HepG2 (cell line): ENCODE data around the gene TBC1D10A. TPM values are rescaled to one million over a fixed set of nuclear protein-coding genes. Genes with fewer than 3 reads are reported as not detected.

Experiments
- ATAC-seq: fragments of 200-7000 bp; cut with Tn5 transposase; 3 replicates; pipeline ENCODE4 v1.9.1; 2020; ENCODE audit warnings: mild to moderate bottlenecking, moderate library complexity
- BruUV-seq: library from RNA; stranded (reverse); fragments of 400-500 nt; replicated peaks from 2 replicates; lab custom pipeline; 2021; lab: Mats Ljungman, UMichigan
- CTCF ChIA-PET: fragments of 300-600 bp; formaldehyde crosslinking; extraction: SDS; loops from one replicate; lab custom pipeline; 2021; ENCODE audit warnings: low total read pairs, inconsistent platforms, low intra/inter-chr PET ratio; lab: Yijun Ruan, JAX
- POLR2A ChIA-PET: fragments of 350-600 bp; sonication (Branson Sonifier 250); formaldehyde crosslinking; loops from one replicate; lab custom pipeline; 2020; ENCODE audit warnings: antibody characterized with exemption, inconsistent platforms; lab: Yijun Ruan, JAX
- DNase-seq: peaks from one replicate; pipeline ENCODE4 v3.0.0-alpha.2; 2015; ENCODE audit warnings: low spot score
- FAIRE-seq: peaks from 3 replicates; lab custom pipeline; 2011; peaks lifted over from hg19 to GRCh38; lab: Jason Lieb, UNC
- H2AFZ ChIP-seq: one replicate; pipeline ENCODE4 v1.6.1; 2011; ENCODE audit warnings: low read length, inconsistent platforms
- H3K27ac ChIP-seq: fragments of 300-600 bp; 3 replicates; pipeline ENCODE4 v1.8.0; 2011; ENCODE audit warnings: mixed run types, mild to moderate bottlenecking, mixed read lengths, low read length, inconsistent platforms; ENCODE audit not compliant: insufficient read depth; ENCODE audit errors: extremely low read length
- H3K27me3 ChIP-seq, 2 experiments: fragments of 200-600 bp in 1 of 2; 2 replicates in 1 of 2; 3 replicates in 1 of 2; pipeline versions ENCODE4 v1.6.0 to v1.8.0; 2011; ENCODE audit warnings: low read length in 2 of 2, mild to moderate bottlenecking in 2 of 2, moderate library complexity in 2 of 2, inconsistent platforms in 1 of 2; ENCODE audit not compliant: insufficient read depth in 2 of 2, control insufficient read depth in 1 of 2
- H3K36me3 ChIP-seq, 2 experiments: fragments of 200-600 bp in 1 of 2; replicated peaks in 1 of 2; 2 replicates in 1 of 2; 3 replicates in 1 of 2; pipeline versions ENCODE4 v1.5.1 to v1.8.0; 2011; ENCODE audit warnings: low read length in 2 of 2, inconsistent platforms in 1 of 2; ENCODE audit not compliant: insufficient read depth in 2 of 2, control insufficient read depth in 1 of 2
- H3K4me1 ChIP-seq: 2 replicates; pipeline ENCODE4 v1.5.1; 2012; ENCODE audit warnings: low read length, inconsistent platforms; ENCODE audit not compliant: insufficient read depth
- H3K4me2 ChIP-seq: 2 replicates; pipeline ENCODE4 v1.6.0; 2011; ENCODE audit warnings: low read depth, low read length, inconsistent platforms
- H3K4me3 ChIP-seq, 3 experiments: fragments of 200-600 bp in 1 of 3; sonication (generic), shearing (Covaris generic) in 1 of 3; replicated peaks in 1 of 3; 2 replicates each; pipeline ENCODE4 v1.5.1; 2011 to 2016; ENCODE audit warnings: low read length in 3 of 3, inconsistent platforms in 2 of 3, low read depth in 2 of 3, mild to moderate bottlenecking in 2 of 3, control low read depth in 1 of 3, mixed read lengths in 1 of 3; ENCODE audit not compliant: insufficient read depth in 1 of 3
- H3K79me2 ChIP-seq: one replicate; pipeline ENCODE4 v1.6.1; 2011; ENCODE audit warnings: low read length, inconsistent platforms; ENCODE audit not compliant: insufficient read depth
- H3K9ac ChIP-seq: 2 replicates; pipeline ENCODE4 v1.6.0; 2011; ENCODE audit warnings: mild to moderate bottlenecking, low read depth, low read length, inconsistent platforms; ENCODE audit not compliant: insufficient read depth
- H3K9me3 ChIP-seq: 2 replicates; pipeline ENCODE4 v1.5.1; 2012; ENCODE audit warnings: mild to moderate bottlenecking, low read length
- H4K20me1 ChIP-seq: 2 replicates; pipeline ENCODE4 v1.6.0; 2011; ENCODE audit warnings: inconsistent platforms, mild to moderate bottlenecking, low read length, moderate library complexity; ENCODE audit not compliant: insufficient read depth
- FOXP1 ChIP-seq, 2 experiments: fragments of 450-650 bp in 1 of 2; IDR thresholded peaks; 2 replicates each; pipeline ENCODE4 v1.6.1; 2017 to 2018; ENCODE audit warnings: antibody characterized with exemption in 1 of 2
- GTF2F1 ChIP-seq: fragments of 150-350 bp; IDR thresholded peaks from 2 replicates; pipeline ENCODE4 v1.6.1; 2014; ENCODE audit warnings: low read length
- GZF1 ChIP-seq: sonication (generic); formaldehyde crosslinking; IDR thresholded peaks from 2 replicates; pipeline ENCODE4 v1.5.1; 2020; ENCODE audit warnings: mild to moderate bottlenecking, missing genetic modification reagents
- HCFC1 ChIP-seq: fragments of 150-350 bp; IDR thresholded peaks from 2 replicates; pipeline ENCODE4 v1.6.1; 2014; ENCODE audit warnings: low read depth, low read length
- HNF4A ChIP-seq: sonication (generic); formaldehyde crosslinking; IDR thresholded peaks from 2 replicates; pipeline ENCODE4 v1.4.0; 2020; ENCODE audit warnings: missing genetic modification reagents
- MTA3 ChIP-seq: sonication (generic); formaldehyde crosslinking; IDR thresholded peaks from 2 replicates; pipeline ENCODE4 v1.4.0; 2020; ENCODE audit warnings: missing genetic modification reagents
- SP4 ChIP-seq: sonication (generic); formaldehyde crosslinking; IDR thresholded peaks from 2 replicates; pipeline ENCODE4 v1.8.1; 2023; ENCODE audit warnings: mild to moderate bottlenecking, missing genetic modification reagents
- SPEN ChIP-seq: sonication (generic); formaldehyde crosslinking; IDR thresholded peaks from 2 replicates; pipeline ENCODE4 v1.5.1; 2020; ENCODE audit warnings: low read depth, mild to moderate bottlenecking, missing genetic modification reagents
- ZNF205 ChIP-seq: IDR thresholded peaks from 2 replicates; pipeline ENCODE4 v1.6.1; 2018; ENCODE audit warnings: missing biosample characterization, missing genetic modification reagents
- ZNF629 ChIP-seq: sonication (generic); formaldehyde crosslinking; conservative IDR thresholded peaks from 2 replicates; pipeline ENCODE4 v1.5.0; 2020; ENCODE audit warnings: missing genetic modification reagents
- WGBS: methylation state at CpG from one replicate; pipeline ENCODE4 v1.1.6; 2017; ENCODE audit warnings: low lambda C conversion rate; 5-methylcytosine and 5-hydroxymethylcytosine counted together
- in situ Hi-C: cut with HindIII; loops from 2 replicates; pipeline ENCODE4 v1.10.0; 2017; ENCODE audit warnings: low pct_unique_long_range_greater_than_20kb; ENCODE audit not compliant: extremely low pct_ligation_motif_present
- intact Hi-C: fragments of 100-400 bp; cut with micrococcal nuclease; formaldehyde crosslinking; loops from one replicate; pipeline ENCODE4 v1.10.0; 2022; ENCODE audit not compliant: unreplicated experiment
- polyA plus RNA-seq, 8 experiments: library from polyadenylated mRNA; depleted of rRNA in 3 of 8; stranded (reverse) in 7 of 8; unstranded in 1 of 8; fragments of >200 nt; fragmentation: Illumina TruSeq in 4 of 8; extraction: Trizol in 4 of 8; gene quantifications; 2 replicates each; pipeline versions ENCODE4 v1.2.1 to v1.2.3, GENCODE V29; 2011 to 2016; ENCODE audit warnings: low read depth in 4 of 8, missing spikeins in 1 of 8, mixed read lengths in 1 of 8; ENCODE audit not compliant: insufficient read depth in 1 of 8
- total RNA-seq, 5 experiments: library from RNA; depleted of rRNA; stranded (reverse); fragments of >200 nt; fragmentation: Illumina TruSeq; extraction: Trizol; gene quantifications; 2 replicates each; pipeline ENCODE4 v1.2.3, GENCODE V29; 2016; ENCODE audit warnings: low read depth in 1 of 5

TBC1D10A gene
- total and polyA plus RNA-seq, 2 of the 13 experiments (the other 11 are each of a cell fraction or from before 2014, with no cell fraction given) = 4.2 to 4.9 TPM

DNA sequence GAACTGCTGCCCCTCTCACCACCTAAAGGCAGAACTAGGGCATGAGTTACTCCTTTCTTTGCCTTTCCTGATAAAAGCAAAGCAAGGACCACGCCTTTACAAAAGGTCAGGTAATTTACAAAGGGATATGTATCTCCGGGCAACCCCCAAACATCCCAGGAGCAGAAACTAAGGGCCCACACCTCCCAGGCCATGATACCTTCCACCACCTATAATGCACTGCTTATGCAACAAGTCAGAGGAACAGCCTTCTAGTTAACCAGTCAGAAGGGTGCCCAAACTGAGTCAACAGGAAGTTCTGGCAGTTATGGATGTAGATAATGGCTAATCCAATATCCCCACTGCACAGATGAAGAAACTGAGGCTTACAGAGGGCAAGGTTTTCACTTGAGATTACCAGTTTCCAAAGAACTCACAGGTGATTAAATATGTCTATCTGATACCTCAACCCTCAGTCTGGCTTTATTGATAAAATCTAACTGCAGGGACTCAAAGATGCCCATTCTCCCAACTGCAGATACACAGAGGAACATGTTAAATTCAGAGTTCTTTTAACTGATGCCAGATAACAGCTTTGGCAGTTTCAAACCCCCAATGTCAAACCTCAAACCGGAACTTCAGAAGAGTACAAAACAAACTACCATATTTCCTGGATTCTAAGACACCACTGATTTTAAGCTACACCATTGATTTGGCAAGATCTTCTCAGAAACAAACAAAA lies 20.7 kb downstream of the TBC1D10A start:
- TF ChIP-seq GTF2F1 (no peak), GZF1 (CRISPR knock-in tag) (0 out of 2 replicates have a peak, but pooled peaks have one; percentile 30), ZNF629 (peak; percentile 86)
- TF ChIP-seq, all 625 proteins: peak for 2
- intact Hi-C loops (no loop called here), in situ Hi-C loops (no loop called here)
- Histone ChIP-seq H4K20me1 (no peaks in the 10 kb centered on the region), H3K9ac (no peak overlapping the region), H3K9me3 (no peaks in the 10 kb centered on the region), H3K4me1 (peaks cover 5% of the 10 kb centered on the region; the same call in 1 of the 2 replicates), H3K4me3 (no peak overlapping the region), H3K27ac (no peak overlapping the region), H3K36me3 (peaks cover 3 to 8% of the 10 kb centered on the region in 2 experiments; a peak in 2 of 5 replicates), H3K27me3 (no peaks in the 10 kb centered on the region), H3K4me2 (no peak overlapping the region), H2AFZ (no peak overlapping the region), H3K79me2 (no peaks in the 10 kb centered on the region)
- BruUV-seq = no TSS peak
- POLR2A ChIA-PET = no interaction called here
- 85% methylated on average over 3 of the region's 3 CpGs for WGBS
- FAIRE-seq (no peak), ATAC-seq (no peak), DNase-seq (no peak)
- CTCF ChIA-PET = no interaction called here

DNA sequence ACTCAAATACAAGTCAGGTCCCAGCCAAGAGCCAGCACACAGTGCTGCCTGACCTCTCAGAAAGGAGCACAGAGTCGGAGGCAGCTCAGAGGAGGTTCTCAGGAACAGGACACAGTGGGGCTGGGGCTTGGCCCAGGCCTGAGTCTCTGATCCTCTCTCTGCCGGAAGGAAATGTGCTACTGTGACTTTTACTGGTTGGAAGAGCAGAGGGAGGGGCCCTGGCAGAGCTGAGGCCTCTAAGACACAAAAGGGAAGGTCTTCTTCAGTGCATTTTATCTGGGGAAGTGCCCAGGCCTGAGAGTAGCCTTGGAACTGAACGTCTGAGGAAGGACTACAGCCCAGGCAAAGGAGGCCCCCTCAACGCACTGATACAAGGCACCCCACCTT lies 21.2 kb downstream of the TBC1D10A start:
- BruUV-seq = no TSS peak
- Histone ChIP-seq H3K27ac (no peak overlapping the region), H3K4me2 (no peak overlapping the region), H2AFZ (no peak overlapping the region), H3K4me1 (peaks cover 5% of the 10 kb centered on the region; the same call in 1 of the 2 replicates), H3K9ac (no peak overlapping the region), H3K4me3 (no peak overlapping the region), H4K20me1 (no peaks in the 10 kb centered on the region), H3K36me3 (peaks cover 3 to 9% of the 10 kb centered on the region in 2 experiments; a peak in 3 of 5 replicates), H3K9me3 (no peaks in the 10 kb centered on the region), H3K27me3 (no peaks in the 10 kb centered on the region), H3K79me2 (no peaks in the 10 kb centered on the region)
- FAIRE-seq = no peak
- no peak for ATAC-seq
- CTCF ChIA-PET = no interaction called here
- POLR2A ChIA-PET = no interaction called here
- DNase-seq = no peak
- WGBS = 80% methylated on average over 4 of the region's 4 CpGs
- intact Hi-C loops = no loop called here
- in situ Hi-C loops = no loop called here
- no peak for TF ChIP-seq HCFC1
- no peak for TF ChIP-seq SP4 (CRISPR knock-in tag)
- TF ChIP-seq FOXP1 (IDR thresholded peaks at IDR 0.05) = no peak
- TF ChIP-seq FOXP1 (CRISPR knock-in tag; IDR thresholded peaks at IDR 0.05) = no peak
- no peak for TF ChIP-seq ZNF205 (CRISPR knock-in tag)
- TF ChIP-seq HNF4A (CRISPR knock-in tag) = no peak
- TF ChIP-seq SPEN (CRISPR knock-in tag) = no peak
- TF ChIP-seq MTA3 (CRISPR knock-in tag) = no peak
